GM23248 (cell line): ENCODE results near the gene MPC1L.

Experiments used
- EZH2 ChIP-seq: fragments of 200-600 bp; sonication (generic); IDR thresholded peaks from 2 replicates; pipeline ENCODE4 v1.6.1; 2018; ENCODE audit warnings: antibody characterized with exemption, mild to moderate bottlenecking; ENCODE audit not compliant: insufficient read depth, poor library complexity, severe bottlenecking
- EZH2phosphoT487 ChIP-seq: fragments of 200-600 bp; sonication (generic); IDR thresholded peaks from 2 replicates; pipeline ENCODE4 v1.6.1; 2018; ENCODE audit warnings: antibody characterized with exemption, moderate library complexity, mild to moderate bottlenecking, low read depth; ENCODE audit not compliant: insufficient read depth

DNA sequence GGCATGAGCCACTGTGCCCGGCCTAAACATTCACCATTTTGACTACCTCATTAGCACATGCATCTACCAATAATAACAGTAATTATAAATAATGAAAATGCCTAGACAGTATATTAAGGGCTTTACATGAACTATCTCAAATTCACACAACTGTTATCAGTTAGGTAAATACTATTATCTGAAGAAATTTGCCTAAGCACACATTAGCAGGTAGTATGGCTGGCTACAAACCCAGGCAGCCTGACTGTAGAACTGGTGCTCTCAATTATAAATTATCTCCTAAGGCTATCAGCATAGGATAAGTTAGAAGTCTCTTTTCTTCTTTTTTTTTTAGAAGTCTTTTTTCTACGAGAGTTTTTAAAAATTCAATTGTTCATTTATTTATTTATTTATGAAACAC is 38.3 kb downstream of the MPC1L start:
- TF ChIP-seq EZH2: no peak
- TF ChIP-seq EZH2phosphoT487: no peak
